Kidney epithelial cell (primary cell): ENCODE data around the gene FAS. TPM values are rescaled to one million over a fixed set of nuclear protein-coding genes. Genes with fewer than 3 reads are reported as not detected.
"Not testable (repeated sequence)": the region's sequence is repeated elsewhere in the genome, so short reads cannot be mapped to it uniquely, and the experiment has no call there.

Experiments used
- DNase-seq: peaks from one replicate; pipeline ENCODE4 v3.0.0-alpha.2; 2010; ENCODE audit warnings: low read depth
- H3K27me3 ChIP-seq: 2 replicates; pipeline ENCODE4 v1.6.0; 2011; ENCODE audit warnings: low read length; ENCODE audit not compliant: control insufficient read depth, insufficient read depth
- H3K36me3 ChIP-seq: 2 replicates; pipeline ENCODE4 v1.5.1; 2011; ENCODE audit warnings: low read length; ENCODE audit not compliant: control insufficient read depth, insufficient read depth
- H3K4me3 ChIP-seq: 2 replicates; pipeline ENCODE4 v1.5.1; 2011; ENCODE audit warnings: low read depth, mild to moderate bottlenecking, control low read depth, low read length
- total RNA-seq: library from RNA; depleted of rRNA; stranded (reverse); fragments of >200 nt; gene quantifications from 2 replicates; pipeline ENCODE4 v1.2.3, GENCODE V29; 2015
- TF ChIP-seq, protein P1 (sequence below): IDR thresholded peaks from 2 replicates; pipeline ENCODE4 v1.5.1; 2011; ENCODE audit warnings: mild to moderate bottlenecking, moderate library complexity, low read length, control low read depth, inconsistent platforms; ENCODE audit not compliant: insufficient read depth, poor library complexity, severe bottlenecking

FAS gene
- total RNA-seq, 1 donor from 2014 or later = 41.1 TPM

DNA sequence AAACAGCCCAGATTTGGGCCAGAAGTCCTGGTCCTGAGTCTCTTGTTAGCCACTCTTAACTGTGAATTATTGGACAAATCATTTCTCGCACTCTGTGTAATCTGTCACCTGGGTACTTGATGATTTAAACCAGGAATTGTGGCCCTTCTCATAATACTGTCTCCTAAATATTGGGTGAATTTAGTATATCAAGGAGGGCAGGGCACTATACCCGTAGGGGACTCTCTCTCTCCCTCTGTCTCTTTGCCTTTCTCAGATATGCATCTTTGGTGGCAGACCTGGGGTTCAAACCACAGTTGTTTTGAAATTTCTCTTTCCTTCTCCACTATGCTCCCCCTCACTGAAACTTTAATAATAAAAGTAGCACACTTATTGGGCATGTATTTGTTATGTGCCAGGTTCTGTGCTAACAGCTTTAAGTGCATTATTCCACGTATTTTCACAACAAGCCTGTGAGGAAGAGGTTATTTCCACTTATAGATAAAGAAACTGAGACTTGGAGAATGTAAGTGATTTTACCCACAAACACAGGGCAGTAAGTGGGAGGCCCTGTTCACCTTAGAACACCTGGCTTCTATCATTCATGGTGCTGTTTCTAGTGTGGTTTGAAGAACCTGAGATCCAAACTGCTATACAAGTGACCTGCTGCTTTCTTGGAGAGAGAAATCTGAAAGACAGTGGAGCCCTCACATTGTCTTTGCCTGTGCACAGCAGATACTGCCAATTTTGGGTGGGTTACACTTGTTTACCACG is 11.8 kb downstream of the FAS start:
- DNase-seq = no peak
- TF ChIP-seq, protein P1, sequence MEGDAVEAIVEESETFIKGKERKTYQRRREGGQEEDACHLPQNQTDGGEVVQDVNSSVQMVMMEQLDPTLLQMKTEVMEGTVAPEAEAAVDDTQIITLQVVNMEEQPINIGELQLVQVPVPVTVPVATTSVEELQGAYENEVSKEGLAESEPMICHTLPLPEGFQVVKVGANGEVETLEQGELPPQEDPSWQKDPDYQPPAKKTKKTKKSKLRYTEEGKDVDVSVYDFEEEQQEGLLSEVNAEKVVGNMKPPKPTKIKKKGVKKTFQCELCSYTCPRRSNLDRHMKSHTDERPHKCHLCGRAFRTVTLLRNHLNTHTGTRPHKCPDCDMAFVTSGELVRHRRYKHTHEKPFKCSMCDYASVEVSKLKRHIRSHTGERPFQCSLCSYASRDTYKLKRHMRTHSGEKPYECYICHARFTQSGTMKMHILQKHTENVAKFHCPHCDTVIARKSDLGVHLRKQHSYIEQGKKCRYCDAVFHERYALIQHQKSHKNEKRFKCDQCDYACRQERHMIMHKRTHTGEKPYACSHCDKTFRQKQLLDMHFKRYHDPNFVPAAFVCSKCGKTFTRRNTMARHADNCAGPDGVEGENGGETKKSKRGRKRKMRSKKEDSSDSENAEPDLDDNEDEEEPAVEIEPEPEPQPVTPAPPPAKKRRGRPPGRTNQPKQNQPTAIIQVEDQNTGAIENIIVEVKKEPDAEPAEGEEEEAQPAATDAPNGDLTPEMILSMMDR = no peak
- H3K27me3 ChIP-seq = no peaks in the 10 kb centered on the region
- H3K4me3 ChIP-seq = no peak overlapping the region
- no peaks in the 10 kb centered on the region for H3K36me3 ChIP-seq

DNA sequence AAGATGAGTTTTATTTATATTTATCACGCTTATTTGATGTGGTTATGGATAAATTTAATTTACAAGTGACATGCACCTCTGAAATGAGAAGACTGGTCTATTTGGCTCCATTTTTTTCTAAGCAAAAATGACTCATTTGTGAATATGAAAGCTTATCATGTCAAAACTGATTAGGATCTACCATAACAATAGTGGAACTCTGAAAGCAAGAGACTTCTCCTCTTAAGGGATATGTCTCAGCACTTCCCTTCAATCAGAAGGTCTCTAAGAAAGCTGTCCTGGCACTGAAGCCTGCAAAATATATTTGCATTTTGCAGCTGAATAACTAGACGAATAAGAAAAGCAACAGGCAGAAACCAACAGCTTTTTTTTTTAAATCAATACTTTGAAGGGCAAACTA is 12.7 kb downstream of the FAS start:
- Histone ChIP-seq H3K36me3 (no peaks in the 10 kb centered on the region), H3K4me3 (no peak overlapping the region), H3K27me3 (no peaks in the 10 kb centered on the region)
- TF ChIP-seq, protein P1 = no peak
- no peak for DNase-seq

DNA sequence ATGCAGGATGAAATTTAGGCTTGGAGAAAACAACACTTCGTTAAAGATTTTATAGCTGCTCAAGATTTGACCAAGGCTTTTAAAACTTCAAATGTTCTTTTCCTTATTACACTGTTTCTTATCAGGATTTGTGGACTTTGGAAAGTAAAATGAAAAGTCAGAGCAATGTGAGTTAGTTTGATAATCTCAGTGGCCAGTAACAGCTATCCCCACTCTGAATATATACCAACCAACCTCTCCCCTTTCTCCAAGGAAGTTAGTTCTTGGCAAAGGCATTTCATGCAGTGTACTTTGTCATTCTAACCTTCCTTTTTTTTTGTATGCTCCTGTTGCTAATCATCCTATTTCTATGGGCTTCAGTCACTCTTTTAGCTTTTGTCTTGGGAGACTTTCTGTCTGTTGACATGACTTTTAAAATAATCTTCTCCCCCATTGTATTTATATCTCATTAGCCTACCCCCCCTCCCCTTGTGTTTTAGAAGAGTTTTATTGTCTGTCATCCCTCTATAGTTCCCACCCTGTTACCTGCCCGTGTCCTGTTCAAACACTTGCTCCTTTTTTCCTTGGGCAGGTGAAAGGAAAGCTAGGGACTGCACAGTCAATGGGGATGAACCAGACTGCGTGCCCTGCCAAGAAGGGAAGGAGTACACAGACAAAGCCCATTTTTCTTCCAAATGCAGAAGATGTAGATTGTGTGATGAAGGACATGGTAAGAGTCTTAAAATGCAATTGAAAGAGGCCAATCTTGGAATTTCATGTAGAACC is 16.7 kb downstream of the FAS start:
- DNase-seq = no peak
- H3K4me3 ChIP-seq = no peak overlapping the region
- no peaks in the 10 kb centered on the region for H3K27me3 ChIP-seq
- TF ChIP-seq, protein P1 = no peak
- H3K36me3 ChIP-seq = peaks cover 2% of the 10 kb centered on the region

DNA sequence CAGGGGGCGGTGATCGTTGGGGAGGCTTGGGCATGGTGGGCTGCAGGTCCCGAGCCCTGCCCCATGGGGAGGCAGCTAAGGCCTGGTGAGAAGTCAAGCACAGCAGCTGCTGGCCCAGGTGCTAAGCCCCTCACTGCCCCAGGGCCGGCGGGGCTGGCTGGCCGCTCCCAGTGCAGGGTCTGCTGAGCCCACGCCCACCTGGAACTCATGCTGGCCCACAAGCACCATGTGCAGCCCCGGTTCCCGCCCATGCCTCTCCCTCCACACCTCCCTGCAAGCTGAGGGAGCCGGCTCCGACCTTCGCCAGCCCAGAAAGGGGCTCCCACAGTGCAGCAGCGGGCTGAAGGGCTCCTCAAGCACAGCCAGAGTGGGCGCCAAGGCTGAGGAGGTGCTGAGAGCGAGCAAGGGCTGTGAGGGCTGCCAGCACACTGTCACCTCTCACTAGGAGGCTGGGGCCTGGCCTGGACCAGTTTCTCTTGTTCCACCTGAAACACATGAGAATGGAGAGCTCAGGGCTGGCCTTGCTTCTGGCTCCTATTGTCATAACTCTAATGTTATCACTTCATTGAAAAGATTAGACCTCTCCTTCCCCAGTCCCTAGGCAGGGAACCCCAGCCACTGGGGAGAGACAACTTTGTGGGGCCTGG is 28.2 kb downstream of the FAS start:
- H3K4me3 ChIP-seq, H3K27me3 ChIP-seq, DNase-seq, H3K36me3 ChIP-seq: not testable (repeated sequence)

DNA sequence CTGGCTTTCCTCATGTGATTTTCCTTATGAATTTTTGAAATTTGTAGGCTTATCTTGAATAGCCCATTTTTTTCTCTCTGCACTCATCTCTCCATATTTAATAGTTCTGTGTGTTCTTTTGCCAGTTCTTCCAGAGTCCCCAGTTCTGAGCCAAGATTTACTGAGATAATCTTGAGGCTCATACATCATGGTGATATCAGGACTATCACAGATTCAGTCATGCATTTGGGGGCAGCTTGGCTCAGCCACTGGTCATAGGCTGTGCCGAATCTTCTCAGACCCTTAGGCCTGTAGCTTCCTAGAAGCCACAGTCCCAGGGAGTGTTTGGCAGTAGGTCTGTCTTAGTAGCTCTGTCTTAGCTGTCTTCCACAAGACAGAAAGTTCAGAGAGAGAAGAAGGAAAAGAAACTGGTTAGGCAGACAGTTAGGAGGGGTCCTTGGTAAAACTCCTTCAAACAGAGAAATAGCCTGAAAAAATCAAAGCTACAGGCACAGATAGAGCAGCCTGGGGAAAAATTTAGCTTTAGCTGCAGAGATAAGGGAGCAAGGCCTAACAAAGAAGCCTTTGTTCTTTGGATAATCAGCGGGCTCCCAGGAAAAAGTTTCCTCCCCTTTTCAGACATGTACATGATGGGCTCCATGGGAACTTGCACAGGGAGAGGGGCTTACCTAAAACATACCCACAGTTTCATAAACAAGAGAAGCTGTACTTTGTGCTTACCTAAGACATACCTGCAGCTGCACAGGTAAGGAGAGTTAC is 29.1 kb downstream of the FAS start:
- no peak for DNase-seq
- Histone ChIP-seq H3K36me3 (no peaks in the 10 kb centered on the region), H3K4me3 (no peak overlapping the region)

DNA sequence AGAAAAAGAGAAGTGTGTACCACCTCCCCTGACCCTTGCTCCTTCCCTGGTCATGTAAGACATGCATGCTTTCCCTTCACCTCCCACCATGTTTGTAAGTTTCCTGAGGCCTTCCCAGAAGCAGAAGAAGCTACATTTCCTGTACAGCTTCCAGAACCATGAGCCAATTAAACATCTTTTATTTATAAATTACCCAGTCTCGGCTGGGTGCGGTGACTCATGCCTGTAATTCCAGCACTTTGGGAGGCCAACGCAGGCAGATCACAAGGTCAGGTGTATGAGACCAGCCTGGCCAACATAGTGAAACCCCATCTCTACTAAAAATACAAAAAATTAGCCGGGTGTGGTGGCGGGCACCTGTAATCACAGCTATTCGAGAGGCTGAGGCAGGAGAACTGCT is 30.9 kb downstream of the FAS start:
- not testable (repeated sequence) for DNase-seq, H3K27me3 ChIP-seq, H3K4me3 ChIP-seq, H3K36me3 ChIP-seq

More for the DNA sequence above, 29.1 kb downstream of the FAS start:
- TF ChIP-seq, protein P1 = no peak
- H3K27me3 ChIP-seq = no peaks in the 10 kb centered on the region
